ENCODE data around the gene FOXA1. TPM values are rescaled to one million over a fixed set of nuclear protein-coding genes. Genes with fewer than 3 reads are reported as not detected.
A peak's percentile ranks its signal among the peaks of the same experiment; 100 is the strongest.

The FOXA1 gene
- total and polyA plus RNA-seq, 2 of the 8 experiments (the other 6 are each of a cell fraction or from before 2014, with no cell fraction given): 0.08 to 0.20 TPM

GRCh38 chr14:37597538-37597913 is 2.5 kb upstream of the FOXA1 start:
- no peak overlapping the region for H3K23ac ChIP-seq (ENCODE audit: insufficient read length)
- no peak overlapping the region for H3K9ac ChIP-seq (replicated peaks in 1 of 4; ENCODE audit: extremely low read depth in 1 of 4, low read depth in 3 of 4, low read length in 3 of 4)
- no peak overlapping the region for H3K18ac ChIP-seq (ENCODE audit: extremely low read depth, low read length)
- H3K79me2 ChIP-seq (ENCODE audit: control insufficient read depth in 1 of 2, insufficient read depth in 2 of 2, low read length in 2 of 2): no peaks in the 10 kb centered on the region
- no peak overlapping the region for H4K91ac ChIP-seq (replicated peaks; ENCODE audit: insufficient read length, low read length)
- no peak overlapping the region for H3K27ac ChIP-seq (ENCODE audit: low read depth, low read length)
- no peak overlapping the region for H3K14ac ChIP-seq (ENCODE audit: insufficient read length)
- H4K8ac ChIP-seq (ENCODE audit: extremely low read depth, insufficient read depth, low read length): no peak overlapping the region; the same call in 1 of the 2 replicates
- DNase-seq (ENCODE audit: low read depth in 1 of 2, low spot score in 2 of 2): peak in 1 of 2 experiments; percentile 73
- H3K23me2 ChIP-seq (ENCODE audit: low read depth, low read length): peaks cover 5% of the 10 kb centered on the region
- H3K36me3 ChIP-seq (ENCODE audit: control insufficient read depth in 2 of 4, insufficient read depth in 4 of 4, low read length in 3 of 4): no peaks in the 10 kb centered on the region
- no peak overlapping the region for H4K5ac ChIP-seq (ENCODE audit: insufficient read length, low read depth, low read length)
- FAIRE-seq: no peak
- H3K4ac ChIP-seq (replicated peaks; ENCODE audit: insufficient read length, low read depth, low read length): no peak overlapping the region
- H3K79me1 ChIP-seq (ENCODE audit: low read depth, low read length): no peaks in the 10 kb centered on the region
- no peak overlapping the region for H2BK5ac ChIP-seq (ENCODE audit: low read depth, low read length)
- POLR2A ChIA-PET (ENCODE audit: partially characterized antibody): interaction anchor here (1.0 kb wide), 1 partner anchor 13 kb away, joined by 3 read pairs; no protein-coding TSS in a partner anchor
- H2BK12ac ChIP-seq (ENCODE audit: low read depth, low read length): no peak overlapping the region
- H3K4me2 ChIP-seq (ENCODE audit: insufficient read depth in 1 of 2, low read depth in 2 of 2, low read length in 2 of 2): peak overlapping the region; percentile 71 to 89
- no peak overlapping the region for H2AFZ ChIP-seq (ENCODE audit: low read length)
- H2BK120ac ChIP-seq (replicated peaks; ENCODE audit: low read depth, low read length): no peak overlapping the region
- CTCF ChIA-PET (ENCODE audit: partially characterized antibody): interaction anchor here (0.6 to 7.6 kb wide), 17 partner anchors 8 to 659 kb away, joined by 3 to 62 read pairs (median 4); no protein-coding TSS in a partner anchor
- no peaks in the 10 kb centered on the region for H3K9me3 ChIP-seq (ENCODE audit: insufficient read depth in 2 of 2, low read depth in 1 of 2, low read length in 1 of 2)
- peaks cover 0 to 25% (median 13%) of the 10 kb centered on the region in 4 experiments; a peak in 6 of 7 replicates for H3K4me1 ChIP-seq (replicated peaks in 1 of 4; ENCODE audit: control insufficient read depth in 3 of 4, insufficient read depth in 4 of 4, low read length in 3 of 4)
- H3K56ac ChIP-seq (replicated peaks; ENCODE audit: insufficient read length, low read depth, low read length): no peak overlapping the region
- peaks cover 8 to 23% of the 10 kb centered on the region in 2 experiments for H4K20me1 ChIP-seq (replicated peaks in 1 of 2; ENCODE audit: control insufficient read depth in 1 of 2, insufficient read depth in 2 of 2, low read length in 2 of 2)
- H2BK15ac ChIP-seq (ENCODE audit: low read length): no peak overlapping the region
- no peak overlapping the region for H2AK5ac ChIP-seq (ENCODE audit: low read depth, low read length)
- peak overlapping the region in 2 of 4 experiments; percentile 20 to 57; a peak in 3 of 8 replicates for H3K4me3 ChIP-seq (ENCODE audit: extremely low read depth in 1 of 4, insufficient read depth in 2 of 4, low read depth in 3 of 4, low read length in 4 of 4)
- peaks cover 86 to 99% (median 93%) of the 10 kb centered on the region in 4 experiments for H3K27me3 ChIP-seq (replicated peaks in 1 of 4; ENCODE audit: control insufficient read depth in 3 of 4, extremely low read depth in 1 of 4, insufficient read depth in 3 of 4, low read length in 3 of 4)
- WGBS, 2 experiments (ENCODE audit: extremely low coverage in 1 of 2, insufficient coverage in 1 of 2, insufficient read length in 1 of 2, insufficient replicate concordance in 2 of 2, low coverage in 1 of 2, low lambda C conversion rate in 2 of 2, missing lambda C conversion rate in 1 of 2): 10% methylated on average over 20 of the region's 20 CpGs; no CpG with 5 or more reads in 1 of the 2 experiments
- H2BK20ac ChIP-seq (ENCODE audit: low read length): no peak overlapping the region
- TF ChIP-seq CTCF (IDR thresholded peaks at IDR 0.05; ENCODE audit: control extremely low read depth in 1 of 3, insufficient read depth in 1 of 3, low read depth in 1 of 3, low read length in 3 of 3) (peak; percentile 53 to 78 (median 70)), NANOG (IDR thresholded peaks at IDR 0.05; ENCODE audit: insufficient read depth, low read depth, low read length, poor library complexity, severe bottlenecking) (no peak), RAD21 (IDR thresholded peaks at IDR 0.05 in 1 of 2, conservative IDR thresholded peaks at IDR 0.05 in 1 of 2; ENCODE audit: low read depth in 2 of 2, low read length in 2 of 2) (peak; percentile 30 to 51; a peak in 3 of 4 replicates), RNF2 (IDR thresholded peaks at IDR 0.05; ENCODE audit: borderline replicate concordance, low read depth, low read length, missing control alignments, poor library complexity, severe bottlenecking) (no peak), POLR2AphosphoS5 (IDR thresholded peaks at IDR 0.05; ENCODE audit: low read depth, low read length) (no peak), BCL11A (IDR thresholded peaks at IDR 0.05; ENCODE audit: low read depth in 2 of 2, low read length in 2 of 2) (no peak), CTBP2 (IDR thresholded peaks at IDR 0.05; ENCODE audit: borderline replicate concordance, insufficient read depth, insufficient read length, low read length) (peak; percentile 80), EGR1 (IDR thresholded peaks at IDR 0.05; ENCODE audit: borderline replicate concordance, low read depth, low read length) (no peak), HDAC2 (IDR thresholded peaks at IDR 0.05; ENCODE audit: borderline replicate concordance in 1 of 2, low read depth in 2 of 2, low read length in 2 of 2) (peak in 1 of 2 experiments; percentile 95; a peak in 1 of 4 replicates)
